ENCODE data around the gene MVD.

The MVD gene

GRCh38 chr16:88705801-88706228 lies 42.9 kb upstream of the MVD start:
- Histone ChIP-seq H3K9ac (ENCODE audit: low read length) (peak overlapping the region; percentile 79), H3K4me2 (ENCODE audit: low read length) (peak overlapping the region; percentile 96), H3K4me3 (ENCODE audit: low read depth, low read length, poor library complexity, severe bottlenecking) (peak overlapping the region; percentile 99), H3K36me3 (ENCODE audit: insufficient read depth, low read length) (peaks cover 5% of the 10 kb centered on the region; the same call in 1 of the 2 replicates), H3K9me2 (ENCODE audit: low read depth, low read length) (no peaks in the 10 kb centered on the region), H3K27me3 (ENCODE audit: insufficient read depth, low read length) (0 out of 2 replicates have a peak, but pooled peaks cover 5% of the 10 kb centered on the region), H3K27ac (ENCODE audit: low read depth, low read length, poor library complexity, severe bottlenecking) (no peak overlapping the region), H3K9me3 (ENCODE audit: low read length) (no peaks in the 10 kb centered on the region), H3K4me1 (ENCODE audit: insufficient read depth, low read length, severe bottlenecking) (peaks cover 60% of the 10 kb centered on the region), H2AFZ (ENCODE audit: low read length) (no peak overlapping the region), H3F3A (ENCODE audit: insufficient read depth, low read length) (no peaks in the 10 kb centered on the region), H3K79me2 (ENCODE audit: insufficient read depth, low read length) (no peaks in the 10 kb centered on the region), H4K20me1 (ENCODE audit: insufficient read depth, low read length) (no peaks in the 10 kb centered on the region)
- TF ChIP-seq EZH2 (IDR thresholded peaks at IDR 0.05; ENCODE audit: borderline replicate concordance, low read length) = no peak
- TF ChIP-seq CTCF (IDR thresholded peaks at IDR 0.05; ENCODE audit: low read length) = no peak

GRCh38 chr16:88705076-88705684 lies 42.3 kb upstream of the MVD start:
- no peaks in the 10 kb centered on the region for H3K9me3 ChIP-seq (ENCODE audit: low read length)
- no peaks in the 10 kb centered on the region for H3K79me2 ChIP-seq (ENCODE audit: insufficient read depth, low read length)
- H3K36me3 ChIP-seq (ENCODE audit: insufficient read depth, low read length) = peaks cover 4% of the 10 kb centered on the region; the same call in 1 of the 2 replicates
- peak overlapping the region; percentile 99 for H3K4me3 ChIP-seq (ENCODE audit: low read depth, low read length, poor library complexity, severe bottlenecking)
- no peak for TF ChIP-seq CTCF (IDR thresholded peaks at IDR 0.05; ENCODE audit: low read length)
- TF ChIP-seq EZH2 (IDR thresholded peaks at IDR 0.05; ENCODE audit: borderline replicate concordance, low read length) = no peak
- peak overlapping the region; percentile 89 for H3K4me2 ChIP-seq (ENCODE audit: low read length)
- H2AFZ ChIP-seq (ENCODE audit: low read length) = no peak overlapping the region
- no peak overlapping the region for H3K27ac ChIP-seq (ENCODE audit: low read depth, low read length, poor library complexity, severe bottlenecking)
- no peaks in the 10 kb centered on the region for H4K20me1 ChIP-seq (ENCODE audit: insufficient read depth, low read length)
- peak overlapping the region; percentile 67 for H3K9ac ChIP-seq (ENCODE audit: low read length)
- no peaks in the 10 kb centered on the region for H3F3A ChIP-seq (ENCODE audit: insufficient read depth, low read length)
- peaks cover 63% of the 10 kb centered on the region for H3K4me1 ChIP-seq (ENCODE audit: insufficient read depth, low read length, severe bottlenecking)
- H3K27me3 ChIP-seq (ENCODE audit: insufficient read depth, low read length) = 0 out of 2 replicates have a peak, but pooled peaks cover 5% of the 10 kb centered on the region
- H3K9me2 ChIP-seq (ENCODE audit: low read depth, low read length) = no peaks in the 10 kb centered on the region

- H2AFZ ChIP-seq (ENCODE audit: low read length) = no peak overlapping the region
- peaks cover 63% of the 10 kb centered on the region for H3K4me1 ChIP-seq (ENCODE audit: insufficient read depth, low read length, severe bottlenecking)
- no peaks in the 10 kb centered on the region for H3K9me3 ChIP-seq (ENCODE audit: low read length)
- H3K4me3 ChIP-seq (ENCODE audit: low read depth, low read length, poor library complexity, severe bottlenecking) = peak overlapping the region; percentile 99
- H3K27ac ChIP-seq (ENCODE audit: low read depth, low read length, poor library complexity, severe bottlenecking) = peak overlapping the region; percentile 67
- H3F3A ChIP-seq (ENCODE audit: insufficient read depth, low read length) = no peaks in the 10 kb centered on the region
- H3K4me2 ChIP-seq (ENCODE audit: low read length) = peak overlapping the region; percentile 89
- H3K36me3 ChIP-seq (ENCODE audit: insufficient read depth, low read length) = no peaks in the 10 kb centered on the region
- H3K79me2 ChIP-seq (ENCODE audit: insufficient read depth, low read length) = no peaks in the 10 kb centered on the region
- peak overlapping the region; percentile 50; the same call in 1 of the 2 replicates for H3K9ac ChIP-seq (ENCODE audit: low read length)
- 0 out of 2 replicates have a peak, but pooled peaks cover 5% of the 10 kb centered on the region for H3K27me3 ChIP-seq (ENCODE audit: insufficient read depth, low read length)
- H4K20me1 ChIP-seq (ENCODE audit: insufficient read depth, low read length) = no peaks in the 10 kb centered on the region
- no peaks in the 10 kb centered on the region for H3K9me2 ChIP-seq (ENCODE audit: low read depth, low read length)
- no peak for TF ChIP-seq EZH2 (IDR thresholded peaks at IDR 0.05; ENCODE audit: borderline replicate concordance, low read length)
- TF ChIP-seq CTCF (IDR thresholded peaks at IDR 0.05; ENCODE audit: low read length) = no peak
Observed at GRCh38 chr16:88703486-88704309, 40.8 kb upstream of the MVD start.

Measured in OCI-LY1 (cell line).